DND-41 (cell line): ENCODE results near the gene MR1.

Experiments
- EZH2 ChIP-seq: IDR thresholded peaks from 3 replicates; pipeline ENCODE4 v1.6.1; 2012; ENCODE audit warnings: borderline replicate concordance, low read depth, mild to moderate bottlenecking, moderate library complexity, low read length, inconsistent platforms; ENCODE audit not compliant: severe bottlenecking
- TF ChIP-seq, protein P1 (sequence below): IDR thresholded peaks from 2 replicates; pipeline ENCODE4 v1.5.1; 2012; ENCODE audit warnings: borderline replicate concordance, low read length, moderate library complexity, mild to moderate bottlenecking; ENCODE audit not compliant: poor library complexity, severe bottlenecking; ENCODE audit errors: extremely low read depth

- TF ChIP-seq, protein P1, sequence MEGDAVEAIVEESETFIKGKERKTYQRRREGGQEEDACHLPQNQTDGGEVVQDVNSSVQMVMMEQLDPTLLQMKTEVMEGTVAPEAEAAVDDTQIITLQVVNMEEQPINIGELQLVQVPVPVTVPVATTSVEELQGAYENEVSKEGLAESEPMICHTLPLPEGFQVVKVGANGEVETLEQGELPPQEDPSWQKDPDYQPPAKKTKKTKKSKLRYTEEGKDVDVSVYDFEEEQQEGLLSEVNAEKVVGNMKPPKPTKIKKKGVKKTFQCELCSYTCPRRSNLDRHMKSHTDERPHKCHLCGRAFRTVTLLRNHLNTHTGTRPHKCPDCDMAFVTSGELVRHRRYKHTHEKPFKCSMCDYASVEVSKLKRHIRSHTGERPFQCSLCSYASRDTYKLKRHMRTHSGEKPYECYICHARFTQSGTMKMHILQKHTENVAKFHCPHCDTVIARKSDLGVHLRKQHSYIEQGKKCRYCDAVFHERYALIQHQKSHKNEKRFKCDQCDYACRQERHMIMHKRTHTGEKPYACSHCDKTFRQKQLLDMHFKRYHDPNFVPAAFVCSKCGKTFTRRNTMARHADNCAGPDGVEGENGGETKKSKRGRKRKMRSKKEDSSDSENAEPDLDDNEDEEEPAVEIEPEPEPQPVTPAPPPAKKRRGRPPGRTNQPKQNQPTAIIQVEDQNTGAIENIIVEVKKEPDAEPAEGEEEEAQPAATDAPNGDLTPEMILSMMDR, result no peak
- no peak for TF ChIP-seq EZH2
Observed at GRCh38 chr1:181077576-181078242, 43.9 kb downstream of the MR1 start.
